Measurements from ENCODE around the gene HNRNPUL1. TPM values are rescaled to one million over a fixed set of nuclear protein-coding genes. Genes with fewer than 3 reads are reported as not detected.

HNRNPUL1 gene
- total RNA-seq, 4 donors from 2014 or later: 148 to 207 (median 179) TPM

GRCh38 chr19:41297628-41298347, 33.6 kb downstream of the HNRNPUL1 start:
- Histone ChIP-seq H3K4me1 (peaks cover 52 to 67% (median 59%) of the 10 kb centered on the region in 4 donors), H3K9me3 (no peaks in the 10 kb centered on the region), H3K4me3 (no peak overlapping the region), H3K27me3 (no peaks in the 10 kb centered on the region), H3K36me3 (peaks cover 44 to 86% (median 74%) of the 10 kb centered on the region in 4 donors), H3K27ac (replicated peaks in 1 of 4) (peak overlapping the region; percentile 81 to 86 (median 84))
- no peak for DNase-seq (ENCODE audit: extremely low spot score)
- TF ChIP-seq POLR2AphosphoS5 (IDR thresholded peaks at IDR 0.05) (peak in 1 of 2 donors; percentile 34), EP300 (IDR thresholded peaks at IDR 0.05) (no peak), CTCF (IDR thresholded peaks at IDR 0.05) (peak in 1 of 3 experiments; percentile 11), POLR2A (IDR thresholded peaks at IDR 0.05; ENCODE audit: low read depth) (no peak)
- WGBS: 47% methylated on average over 7 of the region's 7 CpGs
- intact Hi-C loops (cut with DNase I): no loop called here

DNA sequence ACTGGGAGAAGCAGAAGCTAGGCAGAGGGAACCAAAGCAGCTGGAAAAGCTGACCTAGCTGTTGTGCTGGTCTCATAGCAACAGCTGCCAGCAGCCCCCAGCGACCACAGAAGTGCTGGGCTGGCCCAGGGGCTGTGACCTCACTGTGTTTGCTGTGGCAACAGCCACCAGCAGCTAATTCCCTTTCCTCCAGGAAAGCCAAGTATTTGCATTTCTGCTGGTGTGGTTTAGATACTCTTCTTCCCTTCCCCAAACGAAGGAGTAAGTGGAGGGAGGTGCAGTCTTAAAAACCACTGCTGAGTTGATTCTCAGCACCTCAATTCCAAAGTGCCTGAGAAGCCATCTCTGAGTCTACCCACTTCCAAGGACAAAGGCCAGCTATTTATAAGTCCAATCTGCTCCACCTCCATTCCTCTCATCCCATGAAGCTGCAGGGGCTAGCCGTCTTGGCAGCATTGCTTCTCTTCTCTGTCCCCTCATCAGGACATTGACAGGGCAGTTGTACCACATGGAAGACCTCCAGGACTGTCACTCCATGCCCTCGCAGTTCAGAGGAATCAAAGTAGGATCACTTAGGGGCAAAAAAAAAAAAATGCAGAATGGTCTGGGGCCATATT, 34.3 kb downstream of the HNRNPUL1 start:
- Histone ChIP-seq H3K27me3 (no peaks in the 10 kb centered on the region), H3K4me3 (no peak overlapping the region), H3K4me1 (peaks cover 53 to 67% (median 60%) of the 10 kb centered on the region in 4 donors), H3K9me3 (no peaks in the 10 kb centered on the region), H3K27ac (replicated peaks in 1 of 4) (peak overlapping the region; percentile 81 to 86 (median 84)), H3K36me3 (peaks cover 44 to 86% (median 74%) of the 10 kb centered on the region in 4 donors)
- TF ChIP-seq POLR2A (IDR thresholded peaks at IDR 0.05; ENCODE audit: low read depth) (no peak), POLR2AphosphoS5 (IDR thresholded peaks at IDR 0.05) (peak; percentile 56 to 64)
- intact Hi-C loops (cut with DNase I): no loop called here
- 14% methylated on average over 4 of the region's 4 CpGs for WGBS
- no peak for DNase-seq (ENCODE audit: extremely low spot score)

- Histone ChIP-seq H3K9me3 (no peaks in the 10 kb centered on the region), H3K27ac (replicated peaks in 1 of 4) (peak overlapping the region; percentile 81 to 86 (median 84)), H3K4me3 (no peak overlapping the region), H3K27me3 (no peaks in the 10 kb centered on the region), H3K4me1 (peaks cover 53 to 67% (median 60%) of the 10 kb centered on the region in 4 donors), H3K36me3 (peaks cover 44 to 86% (median 74%) of the 10 kb centered on the region in 4 donors)
- DNase-seq (ENCODE audit: extremely low spot score): no peak
- WGBS: 33% methylated on average over 10 of the region's 10 CpGs
- intact Hi-C loops (cut with DNase I): no loop called here
- peak; percentile 22 for TF ChIP-seq EP300 (IDR thresholded peaks at IDR 0.05)
- TF ChIP-seq CTCF (IDR thresholded peaks at IDR 0.05): no peak
- no peak for TF ChIP-seq POLR2A (IDR thresholded peaks at IDR 0.05; ENCODE audit: low read depth)
- peak; percentile 4 to 56 for TF ChIP-seq POLR2AphosphoS5 (IDR thresholded peaks at IDR 0.05)
Measured at GRCh38 chr19:41299046-41299754, 35.0 kb downstream of the HNRNPUL1 start.

- 21% methylated on average over 4 of the region's 4 CpGs for WGBS
- peak overlapping the region; percentile 81 to 86 (median 84) for H3K27ac ChIP-seq (replicated peaks in 1 of 4)
- H3K4me1 ChIP-seq: peaks cover 54 to 67% (median 61%) of the 10 kb centered on the region in 4 donors
- H3K4me3 ChIP-seq: no peak overlapping the region
- no peaks in the 10 kb centered on the region for H3K27me3 ChIP-seq
- H3K36me3 ChIP-seq: peaks cover 44 to 86% (median 74%) of the 10 kb centered on the region in 4 donors
- H3K9me3 ChIP-seq: no peaks in the 10 kb centered on the region
- TF ChIP-seq POLR2A (IDR thresholded peaks at IDR 0.05; ENCODE audit: low read depth) (no peak), EP300 (IDR thresholded peaks at IDR 0.05) (no peak), POLR2AphosphoS5 (IDR thresholded peaks at IDR 0.05) (peak; percentile 43 to 50)
- no peak for DNase-seq (ENCODE audit: extremely low spot score)
- intact Hi-C loops (cut with DNase I): no loop called here
Measured at GRCh38 chr19:41299755-41300089, 35.5 kb downstream of the HNRNPUL1 start.

- TF ChIP-seq POLR2AphosphoS5 (IDR thresholded peaks at IDR 0.05) (no peak), POLR2A (IDR thresholded peaks at IDR 0.05; ENCODE audit: low read depth) (no peak), EP300 (IDR thresholded peaks at IDR 0.05) (no peak), CTCF (IDR thresholded peaks at IDR 0.05) (no peak)
- peaks cover 54 to 65% (median 61%) of the 10 kb centered on the region in 4 donors for H3K4me1 ChIP-seq
- intact Hi-C loops (cut with DNase I): no loop called here
- H3K27ac ChIP-seq (replicated peaks in 1 of 4): peak overlapping the region; percentile 81 to 86 (median 84)
- H3K4me3 ChIP-seq: no peak overlapping the region
- no peak for DNase-seq (ENCODE audit: extremely low spot score)
- H3K27me3 ChIP-seq: no peaks in the 10 kb centered on the region
- WGBS: 82% methylated on average over 6 of the region's 6 CpGs
- H3K9me3 ChIP-seq: no peaks in the 10 kb centered on the region
- H3K36me3 ChIP-seq: peaks cover 43 to 86% (median 74%) of the 10 kb centered on the region in 4 donors
Measured at GRCh38 chr19:41300555-41300954, 36.4 kb downstream of the HNRNPUL1 start.
